Measurements from ENCODE around the gene DUSP7. TPM values are rescaled to one million over a fixed set of nuclear protein-coding genes. Genes with fewer than 3 reads are reported as not detected.

DUSP7 gene
- total RNA-seq, 1 experiment from 2014 or later = 13.1 TPM

DNA sequence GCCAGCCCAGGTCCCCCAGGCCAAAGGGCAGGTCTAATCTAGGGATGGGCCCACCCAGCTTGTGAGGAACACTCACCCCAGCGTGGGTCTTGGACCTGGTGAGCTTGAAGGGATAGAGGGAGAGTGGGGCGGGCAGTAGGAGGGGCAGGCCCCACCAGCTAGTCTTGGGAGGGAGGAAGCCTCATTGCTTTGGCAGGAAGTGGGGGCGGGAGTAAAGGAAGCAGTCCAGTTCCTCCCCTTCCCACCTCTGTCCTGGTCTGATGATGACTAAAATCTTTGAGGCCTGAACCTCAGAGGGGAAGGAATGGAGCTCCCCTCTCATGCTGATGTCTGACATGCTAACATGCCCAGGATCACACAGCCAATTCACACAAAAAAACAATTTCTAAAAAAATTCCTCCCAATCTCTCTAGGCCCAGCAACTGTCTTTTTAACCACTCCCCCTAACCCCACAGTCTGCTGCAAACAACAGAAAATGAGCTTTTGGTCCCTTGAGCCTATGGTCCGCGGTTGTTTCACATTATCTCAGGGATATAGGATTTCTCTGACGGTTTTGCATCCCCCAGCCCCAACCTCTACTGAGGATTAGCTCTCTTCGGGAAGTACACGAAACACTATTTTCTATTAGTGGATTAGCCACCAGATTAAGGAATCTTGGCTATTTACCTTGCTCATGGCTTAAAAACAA, 30.7 kb upstream of the DUSP7 start:
- BruUV-seq (replicated peaks) = no TSS peak
- CTCF ChIA-PET = no interaction called here
- intact Hi-C loops (cut with micrococcal nuclease; ENCODE audit: unreplicated experiment) (no loop called here), in situ Hi-C loops (cut with HindIII; ENCODE audit: low pct_unique_long_range_greater_than_20kb, low sequenced_read_pairs) (no loop called here)
- Histone ChIP-seq H3K27me3 (ENCODE audit: control insufficient read depth, insufficient read depth, low read length) (no peaks in the 10 kb centered on the region), H3K4me3 (ENCODE audit: low read depth in 2 of 2, low read length in 2 of 2) (no peak overlapping the region), H3K27ac (ENCODE audit: low read length) (no peak overlapping the region), H3K4me1 (ENCODE audit: control insufficient read depth, insufficient read depth, low read length) (no peaks in the 10 kb centered on the region; the same call in 1 of the 2 replicates), H3K9me3 (ENCODE audit: control insufficient read depth, insufficient read depth, low read depth, low read length) (no peaks in the 10 kb centered on the region), H3K36me3 (ENCODE audit: control insufficient read depth, insufficient read depth, low read length) (no peaks in the 10 kb centered on the region; the same call in 1 of the 2 replicates)
- TF ChIP-seq, protein P1, sequence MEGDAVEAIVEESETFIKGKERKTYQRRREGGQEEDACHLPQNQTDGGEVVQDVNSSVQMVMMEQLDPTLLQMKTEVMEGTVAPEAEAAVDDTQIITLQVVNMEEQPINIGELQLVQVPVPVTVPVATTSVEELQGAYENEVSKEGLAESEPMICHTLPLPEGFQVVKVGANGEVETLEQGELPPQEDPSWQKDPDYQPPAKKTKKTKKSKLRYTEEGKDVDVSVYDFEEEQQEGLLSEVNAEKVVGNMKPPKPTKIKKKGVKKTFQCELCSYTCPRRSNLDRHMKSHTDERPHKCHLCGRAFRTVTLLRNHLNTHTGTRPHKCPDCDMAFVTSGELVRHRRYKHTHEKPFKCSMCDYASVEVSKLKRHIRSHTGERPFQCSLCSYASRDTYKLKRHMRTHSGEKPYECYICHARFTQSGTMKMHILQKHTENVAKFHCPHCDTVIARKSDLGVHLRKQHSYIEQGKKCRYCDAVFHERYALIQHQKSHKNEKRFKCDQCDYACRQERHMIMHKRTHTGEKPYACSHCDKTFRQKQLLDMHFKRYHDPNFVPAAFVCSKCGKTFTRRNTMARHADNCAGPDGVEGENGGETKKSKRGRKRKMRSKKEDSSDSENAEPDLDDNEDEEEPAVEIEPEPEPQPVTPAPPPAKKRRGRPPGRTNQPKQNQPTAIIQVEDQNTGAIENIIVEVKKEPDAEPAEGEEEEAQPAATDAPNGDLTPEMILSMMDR (IDR thresholded peaks at IDR 0.05) = no peak
- no peak for TF ChIP-seq TCF7L2 (IDR thresholded peaks at IDR 0.05; ENCODE audit: low read depth, low read length)
- TF ChIP-seq SIN3A (IDR thresholded peaks at IDR 0.05; ENCODE audit: borderline replicate concordance, insufficient read depth, low read depth, low read length) = no peak
- no peak for ATAC-seq
- POLR2A ChIA-PET = no interaction called here
- no peak for DNase-seq (ENCODE audit: low read depth, low spot score)

DNA sequence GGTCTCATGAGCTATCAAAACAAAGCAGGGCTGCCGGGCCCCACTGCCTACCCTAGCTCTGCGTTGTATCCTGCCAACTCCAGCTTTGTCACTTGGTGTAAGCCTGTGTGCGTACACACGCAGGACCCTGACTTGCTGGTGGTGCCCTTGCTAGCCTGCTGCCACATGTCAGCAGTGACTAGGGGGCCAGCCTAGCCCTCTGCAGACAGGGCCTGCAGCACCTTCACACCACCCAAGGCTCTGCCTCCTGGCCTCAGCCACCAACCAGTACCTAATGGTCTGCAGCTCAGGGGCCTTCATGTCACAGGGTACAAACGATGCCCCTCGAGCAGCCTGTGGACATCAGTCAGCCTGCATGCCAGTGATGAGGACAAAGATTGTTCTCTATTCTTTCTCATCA, 30.1 kb upstream of the DUSP7 start:
- intact Hi-C loops (cut with micrococcal nuclease; ENCODE audit: unreplicated experiment) (no loop called here), in situ Hi-C loops (cut with HindIII; ENCODE audit: low pct_unique_long_range_greater_than_20kb, low sequenced_read_pairs) (no loop called here)
- Histone ChIP-seq H3K27me3 (ENCODE audit: control insufficient read depth, insufficient read depth, low read length) (no peaks in the 10 kb centered on the region), H3K27ac (ENCODE audit: low read length) (no peak overlapping the region), H3K4me1 (ENCODE audit: control insufficient read depth, insufficient read depth, low read length) (no peaks in the 10 kb centered on the region; the same call in 1 of the 2 replicates), H3K9me3 (ENCODE audit: control insufficient read depth, insufficient read depth, low read depth, low read length) (no peaks in the 10 kb centered on the region), H3K4me3 (ENCODE audit: low read depth in 2 of 2, low read length in 2 of 2) (no peak overlapping the region), H3K36me3 (ENCODE audit: control insufficient read depth, insufficient read depth, low read length) (no peaks in the 10 kb centered on the region)
- no TSS peak for BruUV-seq (replicated peaks)
- ChIA-PET POLR2A (no interaction called here), CTCF (no interaction called here)
- ATAC-seq (no peak), DNase-seq (ENCODE audit: low read depth, low spot score) (no peak)
- TF ChIP-seq POLR2AphosphoS5 (IDR thresholded peaks at IDR 0.05; ENCODE audit: low read depth, low read length) (no peak), TCF7L2 (IDR thresholded peaks at IDR 0.05; ENCODE audit: low read depth, low read length) (no peak), SIN3A (IDR thresholded peaks at IDR 0.05; ENCODE audit: borderline replicate concordance, insufficient read depth, low read depth, low read length) (no peak)
- TF ChIP-seq, protein P2, sequence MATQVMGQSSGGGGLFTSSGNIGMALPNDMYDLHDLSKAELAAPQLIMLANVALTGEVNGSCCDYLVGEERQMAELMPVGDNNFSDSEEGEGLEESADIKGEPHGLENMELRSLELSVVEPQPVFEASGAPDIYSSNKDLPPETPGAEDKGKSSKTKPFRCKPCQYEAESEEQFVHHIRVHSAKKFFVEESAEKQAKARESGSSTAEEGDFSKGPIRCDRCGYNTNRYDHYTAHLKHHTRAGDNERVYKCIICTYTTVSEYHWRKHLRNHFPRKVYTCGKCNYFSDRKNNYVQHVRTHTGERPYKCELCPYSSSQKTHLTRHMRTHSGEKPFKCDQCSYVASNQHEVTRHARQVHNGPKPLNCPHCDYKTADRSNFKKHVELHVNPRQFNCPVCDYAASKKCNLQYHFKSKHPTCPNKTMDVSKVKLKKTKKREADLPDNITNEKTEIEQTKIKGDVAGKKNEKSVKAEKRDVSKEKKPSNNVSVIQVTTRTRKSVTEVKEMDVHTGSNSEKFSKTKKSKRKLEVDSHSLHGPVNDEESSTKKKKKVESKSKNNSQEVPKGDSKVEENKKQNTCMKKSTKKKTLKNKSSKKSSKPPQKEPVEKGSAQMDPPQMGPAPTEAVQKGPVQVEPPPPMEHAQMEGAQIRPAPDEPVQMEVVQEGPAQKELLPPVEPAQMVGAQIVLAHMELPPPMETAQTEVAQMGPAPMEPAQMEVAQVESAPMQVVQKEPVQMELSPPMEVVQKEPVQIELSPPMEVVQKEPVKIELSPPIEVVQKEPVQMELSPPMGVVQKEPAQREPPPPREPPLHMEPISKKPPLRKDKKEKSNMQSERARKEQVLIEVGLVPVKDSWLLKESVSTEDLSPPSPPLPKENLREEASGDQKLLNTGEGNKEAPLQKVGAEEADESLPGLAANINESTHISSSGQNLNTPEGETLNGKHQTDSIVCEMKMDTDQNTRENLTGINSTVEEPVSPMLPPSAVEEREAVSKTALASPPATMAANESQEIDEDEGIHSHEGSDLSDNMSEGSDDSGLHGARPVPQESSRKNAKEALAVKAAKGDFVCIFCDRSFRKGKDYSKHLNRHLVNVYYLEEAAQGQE (IDR thresholded peaks at IDR 0.05; ENCODE audit: insufficient read depth in 1 of 2, low read depth in 2 of 2, low read length in 1 of 2) = no peak
- TF ChIP-seq, protein P1 (IDR thresholded peaks at IDR 0.05) = no peak
